Right lobe of liver (tissue), 4 donors: ENCODE results near the gene IL13.

Experiments used
- CTCF ChIP-seq, 4 donors: fragments of 200-600 bp in 3 of 4; fragments of 450-650 bp in 1 of 4; IDR thresholded peaks; one replicate each; pipeline versions ENCODE4 v1.5.1 to v1.8.0; 2016 to 2022; ENCODE audit warnings: antibody characterized with exemption in 4 of 4, mild to moderate bottlenecking in 2 of 4
- POLR2A ChIP-seq: fragments of 450-650 bp; IDR thresholded peaks from one replicate; pipeline ENCODE4 v1.6.1; 2017; ENCODE audit warnings: antibody characterized with exemption, mild to moderate bottlenecking
- donor health status: DM: no; HTN: no; CAD: no.
- donor health status: DM: no; HTN: no; CAD: no.
- donor health status: DM: no; HTN: yes; CAD: no.

GRCh38 chr5:132677191-132677590 lies 19.2 kb downstream of the IL13 start:
- TF ChIP-seq CTCF (IDR thresholded peaks at IDR 0.05) (no peak), POLR2A (no peak)
